Measurements from ENCODE around the gene ATG3. TPM values are rescaled to one million over a fixed set of nuclear protein-coding genes. Genes with fewer than 3 reads are reported as not detected.

The ATG3 gene
- 53.2 and 58.5 TPM in 2 replicates for total RNA-seq

DNA sequence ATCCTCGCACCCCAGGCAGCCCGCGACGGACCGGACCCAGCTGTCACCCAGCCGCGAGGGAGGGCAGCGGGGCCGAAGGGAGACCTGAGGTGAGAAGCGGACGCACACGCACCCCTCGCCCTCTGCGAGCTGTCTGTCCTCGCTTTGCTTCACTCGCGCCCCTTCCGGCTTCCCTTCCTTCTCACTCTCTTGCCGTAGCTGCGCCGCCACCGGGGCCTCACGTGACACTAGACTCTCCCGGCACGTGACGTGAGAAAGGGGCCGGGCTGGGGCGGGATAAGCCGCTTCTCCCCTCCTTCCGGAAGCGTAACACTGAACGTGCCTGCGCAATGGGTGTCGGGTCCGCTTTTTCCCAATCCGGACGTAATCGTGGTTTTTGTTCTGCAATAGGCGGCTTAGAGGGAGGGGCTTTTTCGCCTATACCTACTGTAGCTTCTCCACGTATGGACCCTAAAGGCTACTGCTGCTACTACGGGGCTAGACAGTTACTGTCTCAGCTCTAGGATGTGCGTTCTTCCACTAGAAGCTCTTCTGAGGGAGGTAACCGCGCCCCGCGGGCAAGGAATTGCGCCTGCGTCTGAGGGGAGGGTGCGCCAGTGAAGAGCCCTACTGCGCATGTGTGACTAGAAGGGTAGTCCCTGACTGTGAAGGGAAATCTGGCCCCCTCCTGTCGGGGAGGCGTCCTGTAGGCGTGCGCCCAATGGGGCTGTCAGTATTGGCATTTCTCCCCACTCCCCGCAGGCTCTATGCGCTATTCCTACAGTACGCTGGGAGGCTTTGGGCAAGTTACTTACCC is at the start of gene ATG3, which contains the start of gene SLC35A5:
Gene ATG3, minus strand, starts transcription at position 229 of the 796 bp plus-strand sequence. CDS start 434 bp downstream, outside the sequence.
Gene SLC35A5, plus strand, starts transcription at position 312 of the 796 bp plus-strand sequence. CDS start 1,359 bp downstream, outside the sequence.
- peak; percentile 86 for DNase-seq (ENCODE audit: low read depth)
- no peak for TF ChIP-seq CTCF (conservative IDR thresholded peaks at IDR 0.05; ENCODE audit: low read depth, low read length)
- H3K4me3 ChIP-seq (ENCODE audit: low read depth, low read length): peak within 1 kb of the TSS; percentile 62

DNA sequence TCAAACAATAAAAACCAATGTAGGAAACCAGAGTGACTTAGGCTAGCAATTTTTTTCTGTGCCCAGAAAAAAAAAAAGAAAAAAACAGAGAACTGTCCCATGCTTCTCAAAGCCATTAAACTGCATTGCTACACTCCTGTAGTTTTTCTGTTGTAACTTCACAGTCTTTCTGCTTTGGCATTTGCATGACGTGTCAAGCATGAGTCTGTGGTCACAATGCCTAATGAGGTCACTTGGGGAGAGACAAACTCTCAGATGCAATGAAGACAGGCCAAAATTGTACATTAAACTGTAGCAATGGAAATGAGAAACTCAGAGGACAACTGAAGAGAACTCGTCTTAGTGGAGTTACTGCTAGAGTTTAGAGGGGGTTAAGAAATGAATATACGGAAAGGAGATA is 48.4 kb upstream of the ATG3 start:
- TF ChIP-seq CTCF (conservative IDR thresholded peaks at IDR 0.05; ENCODE audit: low read depth, low read length): no peak

DNA sequence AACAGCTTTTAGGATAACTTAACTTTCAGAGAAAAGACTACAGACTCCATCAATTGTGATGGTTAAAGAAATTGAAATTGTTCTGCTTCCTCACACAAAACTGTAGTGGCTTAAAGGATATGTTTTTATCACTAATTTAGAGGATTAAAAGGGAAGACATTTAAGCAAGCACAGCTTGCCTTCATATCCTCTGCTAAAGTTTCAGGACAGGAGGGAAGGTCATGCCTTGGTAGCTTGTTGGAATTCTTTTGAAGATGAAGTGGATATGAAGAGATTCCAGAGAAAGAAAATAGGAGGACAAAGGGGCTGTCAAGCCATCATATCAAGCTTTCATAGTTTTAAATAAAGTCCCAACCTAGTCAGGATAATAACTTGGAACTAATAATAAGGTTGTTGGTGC is 46.1 kb upstream of the ATG3 start:
- DNase-seq (ENCODE audit: low read depth): no peak
- H3K4me3 ChIP-seq (ENCODE audit: low read depth, low read length): no peak overlapping the region
- TF ChIP-seq CTCF (conservative IDR thresholded peaks at IDR 0.05; ENCODE audit: low read depth, low read length): no peak

More for the DNA sequence above, 48.4 kb upstream of the ATG3 start:
- peak; percentile 26 for DNase-seq (ENCODE audit: low read depth)
- H3K4me3 ChIP-seq (ENCODE audit: low read depth, low read length): no peak overlapping the region

DNA sequence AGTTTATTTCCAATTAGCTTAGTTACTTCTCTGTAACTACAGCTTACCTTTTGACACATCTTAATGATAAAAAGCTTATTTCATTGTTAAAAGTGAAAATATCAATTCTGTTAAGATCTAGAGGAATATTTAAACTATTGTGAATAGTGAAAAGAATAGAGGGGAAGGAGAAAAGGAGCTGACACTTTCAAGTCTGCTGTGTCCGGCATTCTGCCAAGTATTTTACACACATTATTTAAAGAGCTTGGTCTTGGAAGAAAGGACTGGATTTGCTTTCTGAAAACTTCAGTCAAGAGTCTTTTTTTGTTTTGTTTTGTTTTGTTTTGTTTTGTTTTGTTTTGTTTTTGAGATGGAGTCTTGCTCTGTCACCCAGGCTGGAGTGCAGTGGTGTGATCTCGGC is 44.3 kb upstream of the ATG3 start:
- no peak for TF ChIP-seq CTCF (conservative IDR thresholded peaks at IDR 0.05; ENCODE audit: low read depth, low read length)
- H3K4me3 ChIP-seq (ENCODE audit: low read depth, low read length): no peak overlapping the region
- no peak for DNase-seq (ENCODE audit: low read depth)

GRCh38 chr3:112605285-112605684 is 43.5 kb upstream of the ATG3 start:
- no peak overlapping the region for H3K4me3 ChIP-seq (ENCODE audit: low read depth, low read length)
- DNase-seq (ENCODE audit: low read depth): no peak
- TF ChIP-seq CTCF (conservative IDR thresholded peaks at IDR 0.05; ENCODE audit: low read depth, low read length): no peak

DNA sequence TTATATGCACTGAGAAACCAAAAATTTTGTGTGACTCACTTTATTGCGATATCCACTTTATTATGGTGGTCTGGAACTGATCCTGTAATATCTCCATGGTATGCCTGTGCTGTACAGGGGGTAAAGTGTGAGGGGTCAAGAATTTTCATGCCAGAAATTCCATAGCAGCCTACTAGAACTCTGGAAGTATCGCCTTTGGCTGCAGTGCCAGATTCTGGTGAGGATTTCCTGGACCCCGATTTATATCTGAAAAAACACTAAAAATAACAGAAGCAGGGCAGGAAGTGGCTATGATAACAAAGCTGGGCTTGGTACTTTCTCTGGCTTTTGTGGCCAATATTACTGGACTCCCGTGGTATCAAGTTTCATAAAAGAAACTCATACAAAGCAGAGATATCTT is 42.8 kb upstream of the ATG3 start:
- H3K4me3 ChIP-seq (ENCODE audit: low read depth, low read length): no peak overlapping the region
- no peak for TF ChIP-seq CTCF (conservative IDR thresholded peaks at IDR 0.05; ENCODE audit: low read depth, low read length)
- DNase-seq (ENCODE audit: low read depth): no peak

Measured in epithelial cell of proximal tubule (primary cell).